ACHN (cell line): Measurements from ENCODE around the gene YIF1A.

Source experiments
- DNase-seq: peaks from one replicate; pipeline ENCODE4 v3.0.0-alpha.2; 2015
- in situ Hi-C: cut with HindIII; loops from 2 replicates; pipeline ENCODE4 v1.10.0; 2017; ENCODE audit warnings: low sequenced_read_pairs, low pct_ligation_motif_present, low pct_unique_long_range_greater_than_20kb

The YIF1A gene

DNA sequence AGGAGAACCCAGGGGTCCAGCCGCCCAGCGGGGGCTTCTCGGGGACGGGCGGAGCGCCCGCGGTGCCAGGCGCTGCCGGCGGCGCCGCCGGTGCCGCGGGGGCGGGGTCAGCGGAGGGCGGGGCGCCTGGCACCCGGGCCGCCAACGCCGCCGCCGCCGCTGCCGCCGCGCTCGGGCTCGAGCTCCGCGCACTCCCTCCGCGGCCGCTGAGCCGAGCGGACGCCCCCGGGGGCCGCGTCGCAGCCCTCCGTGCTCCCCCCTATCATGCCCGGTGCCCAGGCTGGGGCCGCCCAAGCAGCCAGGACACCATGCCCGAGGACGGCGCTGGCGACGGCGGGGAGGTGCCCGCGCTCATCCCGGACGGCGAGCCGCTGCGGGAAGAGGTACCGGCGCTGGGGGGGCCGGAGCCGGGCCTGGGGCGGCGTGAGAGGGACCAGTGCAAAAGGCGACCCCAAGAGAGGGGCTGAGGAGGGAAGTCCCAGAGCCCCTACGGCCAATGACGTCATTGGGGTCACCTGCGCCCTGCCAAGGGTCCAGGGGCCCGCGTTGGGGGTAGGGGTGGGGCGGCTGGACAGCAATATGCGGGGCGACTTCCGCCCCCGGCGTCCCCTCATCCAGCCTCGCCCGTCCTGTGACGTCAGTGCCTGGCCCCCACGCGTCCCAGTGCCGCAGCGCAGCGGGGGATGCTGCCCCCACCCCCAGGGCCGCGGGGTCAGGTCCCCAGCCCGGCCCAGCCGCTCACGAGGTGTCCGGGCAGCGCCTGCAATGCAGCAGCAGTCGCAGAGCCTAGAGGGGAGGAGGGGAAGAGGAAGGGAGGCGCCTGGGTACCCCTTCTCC lies 3.0 kb upstream of the YIF1A start, which contains the start of gene TMEM151A:
Gene TMEM151A (plus strand): TSS at position 189 of the 837 bp plus-strand sequence. CDS start 120 bp downstream, at position 309.
- no peak for DNase-seq
- in situ Hi-C loops: no loop called here

DNA sequence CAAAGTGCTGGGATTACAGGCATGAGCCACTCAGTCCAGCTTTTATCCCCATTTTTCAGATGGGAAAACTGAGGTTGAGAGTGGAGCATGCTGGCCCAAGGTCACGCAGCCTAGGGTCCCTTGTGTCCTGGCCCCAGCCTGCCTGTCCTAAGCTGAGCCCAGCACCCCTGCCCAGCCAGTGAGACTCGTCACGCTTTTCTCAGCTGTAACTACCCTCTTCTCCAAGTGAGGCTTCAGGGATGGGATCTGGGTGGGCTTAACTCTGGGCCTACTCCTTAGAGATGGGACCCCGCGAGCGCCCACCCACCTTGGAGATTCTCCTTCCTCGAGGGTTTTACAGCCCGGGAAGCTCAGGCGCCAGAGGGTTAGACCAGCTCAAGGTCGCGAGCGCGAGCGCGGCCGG lies 2.4 kb upstream of the YIF1A start:
- in situ Hi-C loops: no loop called here
- no peak for DNase-seq

GRCh38 chr11:66290330-66290621 lies 1.3 kb upstream of the YIF1A start:
- in situ Hi-C loops: no loop called here
- no peak for DNase-seq

- in situ Hi-C loops: no loop called here
- peak; percentile 75 for DNase-seq
These were observed 796 bp upstream of the YIF1A start for GRCh38 chr11:66289548-66290329.

- in situ Hi-C loops: no loop called here
- DNase-seq: no peak
These were observed 863 bp downstream of the YIF1A start for GRCh38 chr11:66287889-66288670.

- in situ Hi-C loops: no loop called here
- DNase-seq: no peak
These were observed 1.6 kb downstream of the YIF1A start for GRCh38 chr11:66287211-66287888.

DNA sequence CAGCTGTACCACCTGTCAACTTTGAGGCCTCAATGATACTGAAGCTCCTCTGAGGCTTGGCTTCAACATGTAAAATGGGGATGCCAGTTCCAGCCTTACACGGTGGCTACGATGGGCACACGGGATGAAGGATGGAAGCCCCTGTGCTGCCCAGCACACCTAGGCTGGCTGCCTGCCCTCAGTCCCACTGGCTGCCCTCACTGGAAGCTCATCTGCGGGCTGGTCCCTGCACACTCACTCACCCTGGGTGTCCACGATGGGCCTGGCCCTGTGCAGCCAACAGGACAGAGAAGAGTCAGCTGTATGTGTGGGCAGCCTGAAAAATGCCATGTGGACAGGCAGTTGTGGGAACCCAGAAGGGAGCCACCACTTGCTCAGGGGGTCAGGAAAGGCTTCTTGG lies 2.2 kb downstream of the YIF1A start:
- in situ Hi-C loops: no loop called here
- no peak for DNase-seq

DNA sequence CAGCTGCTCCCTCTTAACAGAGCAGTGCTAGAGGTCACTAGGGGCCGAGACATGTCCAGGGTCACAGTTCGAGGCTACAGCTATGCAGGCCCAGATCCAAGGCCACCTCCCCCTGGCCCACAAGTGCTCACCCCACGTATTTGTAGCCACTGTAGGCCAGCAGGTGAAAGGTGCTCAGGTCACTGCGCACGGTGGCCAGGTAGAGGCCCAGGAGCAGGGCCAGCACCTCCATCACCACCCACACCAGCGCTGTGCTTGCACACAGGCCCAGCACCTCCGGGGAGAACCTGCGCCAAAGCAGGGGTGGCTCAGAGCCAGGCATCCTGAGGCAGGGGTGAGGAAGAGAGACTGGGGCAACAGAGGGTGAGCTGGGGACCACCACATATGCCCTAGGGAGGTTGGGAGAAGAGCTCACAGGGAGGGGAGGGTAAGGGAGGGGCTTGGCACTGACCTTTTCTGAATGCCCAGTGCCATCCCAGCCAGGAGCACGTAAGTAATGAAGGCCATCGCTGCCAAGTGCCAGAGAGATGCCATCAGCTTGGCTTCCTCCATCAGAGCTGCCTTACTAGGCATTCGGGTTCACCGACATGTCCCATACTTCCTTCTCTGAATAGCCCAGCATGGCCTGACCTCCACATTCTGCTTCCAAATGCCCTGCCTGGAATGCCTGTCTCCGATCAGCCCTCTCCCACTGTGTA lies 3.5 kb downstream of the YIF1A start:
- DNase-seq: no peak
- in situ Hi-C loops: no loop called here

DNA sequence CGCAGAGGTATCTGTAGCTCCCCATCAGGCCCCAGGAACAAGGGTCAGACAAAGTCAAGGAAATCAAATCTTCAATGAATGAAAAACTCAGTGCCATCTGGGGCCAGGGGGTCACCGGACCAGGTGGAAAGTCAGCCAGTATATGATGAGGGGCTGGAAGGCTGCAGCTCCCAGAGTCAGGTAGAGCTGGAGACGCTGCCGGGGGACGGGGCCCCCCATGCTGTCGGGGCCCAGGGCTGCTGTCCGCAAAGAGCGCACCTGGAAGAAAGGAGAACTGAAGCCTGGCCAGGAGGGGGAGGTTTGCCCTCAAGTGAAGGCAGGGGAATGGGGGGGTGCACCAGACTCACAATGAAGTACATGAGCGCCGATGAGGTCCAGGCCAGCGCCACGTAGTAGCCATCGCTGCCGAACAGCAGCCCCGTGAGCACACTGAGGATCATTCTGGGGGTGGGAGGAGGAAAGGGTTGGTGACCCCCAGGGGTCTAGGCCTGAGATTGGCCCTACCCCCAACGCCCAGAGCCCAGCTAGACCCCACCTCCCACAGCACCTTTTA lies 4.3 kb downstream of the YIF1A start:
- in situ Hi-C loops: no loop called here
- DNase-seq: no peak

- in situ Hi-C loops: no loop called here
These were observed 5.4 kb downstream of the YIF1A start for GRCh38 chr11:66283461-66284105.

GRCh38 chr11:66282468-66283455 lies 6.2 kb downstream of the YIF1A start:
- peak; percentile 82 for DNase-seq
- in situ Hi-C loops: no loop called here

More at GRCh38 chr11:66283461-66284105, 5.4 kb downstream of the YIF1A start:
- DNase-seq: no peak

DNA sequence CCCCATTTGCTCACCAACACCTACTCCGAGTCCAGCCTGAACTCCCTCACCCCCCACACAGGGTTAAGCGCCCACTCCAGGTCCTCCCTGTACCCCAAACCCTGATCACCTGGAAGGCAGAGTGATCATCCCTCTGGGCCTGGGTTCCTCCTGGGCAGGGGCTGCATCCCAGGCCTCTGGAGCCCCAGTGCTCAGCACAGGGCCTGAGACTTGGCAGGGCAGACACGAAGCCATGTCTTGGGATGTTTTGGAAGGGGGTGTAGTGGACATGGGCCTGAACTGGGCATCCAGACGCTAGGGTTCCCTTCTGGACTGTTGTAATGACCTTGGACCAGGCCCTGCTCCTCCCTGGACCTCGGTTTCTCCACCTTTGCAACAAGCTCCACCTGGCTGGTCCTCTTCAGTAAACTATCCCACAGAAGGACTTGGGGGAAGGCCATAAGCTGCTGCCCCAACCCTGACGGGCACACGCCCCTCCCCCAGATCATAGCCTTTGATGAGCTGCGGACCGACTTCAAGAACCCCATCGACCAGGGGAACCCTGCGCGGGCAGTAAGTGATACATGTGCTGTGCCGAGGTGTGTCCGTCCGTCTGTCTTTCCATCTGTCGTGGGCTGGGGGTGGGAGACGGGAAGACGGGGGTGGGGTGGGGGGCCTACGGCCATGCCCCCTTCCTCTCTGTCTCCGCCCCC lies 7.0 kb downstream of the YIF1A start:
- DNase-seq: no peak
- in situ Hi-C loops: no loop called here

DNA sequence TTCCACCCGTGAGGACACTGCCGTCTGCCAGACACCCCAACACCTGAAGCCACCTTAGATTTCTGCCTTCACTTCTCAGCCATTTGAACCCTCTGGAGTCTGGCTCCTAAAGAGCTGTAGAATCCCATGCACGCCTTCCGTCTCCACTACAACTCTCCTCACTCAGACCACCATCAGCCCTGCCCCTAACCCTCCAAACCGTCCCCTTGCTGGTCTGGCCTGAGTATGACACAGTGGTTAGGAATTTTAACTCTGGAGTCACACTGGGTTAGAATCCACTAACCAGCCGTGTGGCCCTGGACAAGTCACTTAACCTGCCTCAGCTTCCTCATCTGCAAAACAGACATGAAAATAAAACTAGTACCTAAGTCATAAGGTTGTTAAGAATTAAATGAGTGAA lies 7.9 kb downstream of the YIF1A start:
- no peak for DNase-seq
- in situ Hi-C loops: no loop called here

DNA sequence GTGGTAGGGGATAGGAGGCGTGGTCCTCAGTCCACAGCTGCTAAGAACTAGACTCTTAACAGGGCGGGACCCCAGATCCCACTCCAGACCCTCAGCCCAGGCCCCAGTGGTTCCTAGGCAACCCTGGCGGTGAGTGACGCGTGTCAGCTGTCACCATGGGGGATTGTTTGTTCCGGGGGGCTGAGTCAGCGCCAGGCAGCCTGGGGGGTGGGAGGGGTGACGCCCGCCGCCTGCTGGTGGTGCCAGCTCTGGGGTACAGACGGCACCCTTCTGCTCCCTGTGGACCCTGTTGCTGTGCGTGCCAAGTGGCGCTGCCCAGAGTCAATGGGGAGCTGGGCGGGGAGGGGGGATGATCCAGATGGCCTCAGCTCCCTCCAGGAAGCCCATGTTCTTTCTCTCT lies 8.5 kb downstream of the YIF1A start:
- in situ Hi-C loops: no loop called here
- DNase-seq: no peak

DNA sequence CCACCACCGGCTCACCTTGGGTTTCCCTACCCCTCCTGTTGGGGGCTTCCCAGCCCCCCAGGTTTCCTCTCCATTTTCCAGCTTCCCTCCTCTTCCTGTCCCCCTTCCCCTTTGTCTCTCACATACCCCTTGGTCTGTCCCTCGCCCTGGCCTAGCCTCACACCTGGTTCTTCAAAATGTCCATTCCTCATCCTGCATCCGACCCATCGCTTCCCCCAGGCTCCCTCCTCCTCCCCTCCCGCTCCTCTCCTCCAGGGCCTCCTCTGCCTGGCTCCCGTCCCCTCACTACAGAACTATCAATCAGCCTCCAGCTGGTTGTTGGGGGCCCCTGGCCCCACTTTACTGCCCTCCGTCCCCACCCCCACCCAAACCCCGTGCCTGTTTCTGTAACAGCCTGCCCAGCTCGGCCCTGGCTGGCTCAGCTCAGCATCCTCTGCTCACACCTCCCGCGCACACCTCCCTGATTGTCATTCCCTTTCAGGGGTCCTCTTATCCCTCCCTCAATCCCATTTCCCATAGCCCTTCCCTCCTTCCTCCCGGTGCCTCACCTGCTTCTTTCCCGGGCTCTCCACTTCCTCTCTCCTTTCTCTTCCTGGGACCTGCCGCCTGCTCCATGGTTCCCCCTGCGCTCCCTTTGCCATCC lies 9.7 kb downstream of the YIF1A start:
- DNase-seq: no peak
- in situ Hi-C loops: no loop called here
